ENCODE data around the gene WNT11.

Gene WNT11

GRCh38 chr11:76159303-76159937, 46.9 kb downstream of the WNT11 start:
- TF ChIP-seq, protein P1, sequence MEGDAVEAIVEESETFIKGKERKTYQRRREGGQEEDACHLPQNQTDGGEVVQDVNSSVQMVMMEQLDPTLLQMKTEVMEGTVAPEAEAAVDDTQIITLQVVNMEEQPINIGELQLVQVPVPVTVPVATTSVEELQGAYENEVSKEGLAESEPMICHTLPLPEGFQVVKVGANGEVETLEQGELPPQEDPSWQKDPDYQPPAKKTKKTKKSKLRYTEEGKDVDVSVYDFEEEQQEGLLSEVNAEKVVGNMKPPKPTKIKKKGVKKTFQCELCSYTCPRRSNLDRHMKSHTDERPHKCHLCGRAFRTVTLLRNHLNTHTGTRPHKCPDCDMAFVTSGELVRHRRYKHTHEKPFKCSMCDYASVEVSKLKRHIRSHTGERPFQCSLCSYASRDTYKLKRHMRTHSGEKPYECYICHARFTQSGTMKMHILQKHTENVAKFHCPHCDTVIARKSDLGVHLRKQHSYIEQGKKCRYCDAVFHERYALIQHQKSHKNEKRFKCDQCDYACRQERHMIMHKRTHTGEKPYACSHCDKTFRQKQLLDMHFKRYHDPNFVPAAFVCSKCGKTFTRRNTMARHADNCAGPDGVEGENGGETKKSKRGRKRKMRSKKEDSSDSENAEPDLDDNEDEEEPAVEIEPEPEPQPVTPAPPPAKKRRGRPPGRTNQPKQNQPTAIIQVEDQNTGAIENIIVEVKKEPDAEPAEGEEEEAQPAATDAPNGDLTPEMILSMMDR (IDR thresholded peaks at IDR 0.05; ENCODE audit: borderline replicate concordance, control extremely low read depth, extremely low read depth, insufficient read depth, missing control alignments): no peak
- no peak for DNase-seq (ENCODE audit: low spot score)
- in situ Hi-C loops (cut with MboI; ENCODE audit: low sequenced_read_pairs, unreplicated experiment): loop anchor here (10.0 kb wide), 1 partner anchor 355 kb away; no protein-coding TSS in a partner anchor

DNA sequence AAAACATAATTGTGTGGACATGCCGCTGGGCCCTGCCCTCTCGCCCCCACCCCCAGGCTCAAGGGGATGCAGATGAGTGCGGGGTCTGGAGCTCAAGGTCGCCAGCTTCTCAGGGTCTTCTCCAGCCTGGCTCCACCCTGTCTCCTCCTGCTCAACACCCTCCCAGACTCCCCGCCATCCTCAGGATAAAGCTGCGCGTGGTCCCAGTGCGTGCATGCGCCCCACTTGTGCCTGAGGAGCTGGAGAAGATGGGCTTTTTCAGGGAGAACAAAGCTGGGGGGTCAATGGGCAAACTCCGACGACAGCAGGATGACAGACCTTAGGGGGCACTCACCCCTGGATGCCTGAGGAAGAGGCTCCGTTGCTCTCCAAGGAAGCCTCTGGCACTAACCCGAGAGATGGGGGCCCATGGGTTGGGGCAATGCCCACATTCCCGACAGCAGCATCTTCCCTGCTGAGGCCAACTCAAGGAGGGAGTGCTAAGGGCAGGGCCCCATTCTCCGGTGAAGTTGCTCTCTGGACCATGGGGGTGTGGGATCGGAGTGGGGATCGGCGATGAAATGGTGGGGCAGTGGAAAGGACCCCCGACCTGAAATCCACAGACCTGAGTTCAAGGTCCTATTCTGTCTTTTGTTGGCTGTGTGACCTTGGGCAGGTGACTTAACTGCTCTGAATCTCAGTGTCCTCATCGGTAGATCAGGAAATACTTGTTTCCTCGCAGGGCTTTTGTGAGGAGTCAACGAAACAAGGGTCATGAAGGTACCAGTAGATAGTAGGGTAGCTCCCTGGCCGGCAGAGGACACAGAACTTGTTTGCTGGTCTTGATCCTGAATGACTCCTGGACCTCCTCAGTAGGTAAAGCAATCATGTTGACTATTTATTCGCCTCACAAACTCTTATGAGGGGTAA, 47.7 kb downstream of the WNT11 start:
- DNase-seq (ENCODE audit: low spot score): no peak
- in situ Hi-C loops (cut with MboI; ENCODE audit: low sequenced_read_pairs, unreplicated experiment): loop anchor here (10.0 kb wide), 1 partner anchor 354 kb away; no protein-coding TSS in a partner anchor
- TF ChIP-seq, protein P1 (IDR thresholded peaks at IDR 0.05; ENCODE audit: borderline replicate concordance, control extremely low read depth, extremely low read depth, insufficient read depth, missing control alignments): no peak

- TF ChIP-seq, protein P1 (IDR thresholded peaks at IDR 0.05; ENCODE audit: borderline replicate concordance, control extremely low read depth, extremely low read depth, insufficient read depth, missing control alignments): no peak
- in situ Hi-C loops (cut with MboI; ENCODE audit: low sequenced_read_pairs, unreplicated experiment): loop anchor here (10.0 kb wide), 1 partner anchor 353 kb away; no protein-coding TSS in a partner anchor
- no peak for DNase-seq (ENCODE audit: low spot score)
Observed at GRCh38 chr11:76157891-76158290, 48.4 kb downstream of the WNT11 start.

GRCh38 chr11:76156971-76157427, 49.3 kb downstream of the WNT11 start:
- in situ Hi-C loops (cut with MboI; ENCODE audit: low sequenced_read_pairs, unreplicated experiment): loop anchor here (10.0 kb wide), 1 partner anchor 352 kb away; no protein-coding TSS in a partner anchor
- TF ChIP-seq, protein P1 (IDR thresholded peaks at IDR 0.05; ENCODE audit: borderline replicate concordance, control extremely low read depth, extremely low read depth, insufficient read depth, missing control alignments): no peak
- no peak for DNase-seq (ENCODE audit: low spot score)

- TF ChIP-seq, protein P1 (IDR thresholded peaks at IDR 0.05; ENCODE audit: borderline replicate concordance, control extremely low read depth, extremely low read depth, insufficient read depth, missing control alignments): no peak
- in situ Hi-C loops (cut with MboI; ENCODE audit: low sequenced_read_pairs, unreplicated experiment): loop anchor here (10.0 kb wide), 1 partner anchor 351 kb away; no protein-coding TSS in a partner anchor
- no peak for DNase-seq (ENCODE audit: low spot score)
Observed at GRCh38 chr11:76155500-76156227, 50.6 kb downstream of the WNT11 start.

DNA sequence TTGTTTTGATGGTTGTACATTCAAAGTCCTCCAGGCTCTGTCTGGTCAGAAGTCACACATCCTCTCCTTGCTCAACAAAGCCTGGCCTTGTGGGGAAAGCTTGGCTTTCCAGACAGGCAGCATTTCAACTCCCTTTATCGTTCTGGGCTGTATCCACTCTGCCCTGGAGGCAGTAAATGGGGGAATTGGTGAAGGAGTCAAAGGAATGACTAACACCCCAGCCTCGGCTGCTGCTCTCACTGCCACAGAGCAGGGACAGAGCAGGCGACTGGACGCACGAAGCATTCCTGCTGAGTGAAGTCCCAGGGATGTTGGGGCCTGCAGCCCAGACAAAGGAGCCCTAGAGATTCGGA, 52.8 kb downstream of the WNT11 start:
- TF ChIP-seq, protein P1 (IDR thresholded peaks at IDR 0.05; ENCODE audit: borderline replicate concordance, control extremely low read depth, extremely low read depth, insufficient read depth, missing control alignments): no peak
- no peak for DNase-seq (ENCODE audit: low spot score)
- in situ Hi-C loops (cut with MboI; ENCODE audit: low sequenced_read_pairs, unreplicated experiment): loop anchor here (10.0 kb wide), 1 partner anchor 349 kb away; no protein-coding TSS in a partner anchor

Data from GM13976 (cell line).